AG04449 (cell line): ENCODE measurements around the gene TM4SF1.
A peak's percentile ranks its signal among the peaks of the same experiment; 100 is the strongest.

Experiments
- CTCF ChIA-PET: fragments of 350-600 bp; formaldehyde crosslinking; extraction: SDS; loops from one replicate; lab custom pipeline; 2021; ENCODE audit warnings: antibody characterized with exemption; lab: Yijun Ruan, JAX
- POLR2A ChIA-PET: fragments of 400-600, 350-600 bp; formaldehyde crosslinking; extraction: SDS; loops from one replicate; lab custom pipeline; 2020; ENCODE audit warnings: antibody characterized with exemption, inconsistent platforms; lab: Yijun Ruan, JAX
- DNase-seq: peaks from one replicate; pipeline ENCODE4 v3.0.0-alpha.2; 2010; ENCODE audit warnings: low read depth, low spot score
- H3K4me3 ChIP-seq: 2 replicates; pipeline ENCODE4 v1.5.1; 2011; ENCODE audit warnings: low read depth, mild to moderate bottlenecking, control low read depth, low read length
- TF ChIP-seq, protein P1 (sequence below): IDR thresholded peaks from one replicate; pipeline ENCODE4 v1.5.1; 2011; ENCODE audit warnings: mild to moderate bottlenecking, moderate library complexity, low read length, control low read depth, inconsistent platforms; ENCODE audit not compliant: insufficient read depth; ENCODE audit errors: missing control alignments

Gene TM4SF1

DNA sequence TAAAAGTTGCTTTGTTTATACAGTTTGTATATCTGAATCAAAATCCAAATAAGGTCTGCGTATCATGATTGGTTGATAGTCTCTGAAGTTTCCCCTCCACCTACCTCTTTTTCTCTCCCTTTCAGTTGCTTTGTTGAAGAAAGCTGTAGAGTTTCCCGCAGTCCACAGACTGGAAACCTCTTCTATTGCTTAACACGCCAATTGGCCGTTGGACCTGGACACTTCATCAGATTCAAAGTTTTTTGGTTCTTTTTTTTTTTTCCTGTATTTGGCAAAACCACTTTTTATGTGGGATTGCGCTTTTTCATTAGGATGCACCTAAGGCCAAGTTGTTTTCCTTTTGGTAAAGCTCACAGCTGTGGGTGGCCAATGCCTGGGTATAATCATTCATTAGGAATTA lies 14.5 kb upstream of the TM4SF1 start:
- CTCF ChIA-PET: interaction anchor here (0.9 to 1.3 kb wide), 3 partner anchors 87 to 94 kb away, joined by 3 to 5 read pairs (median 4); no protein-coding TSS in a partner anchor

DNA sequence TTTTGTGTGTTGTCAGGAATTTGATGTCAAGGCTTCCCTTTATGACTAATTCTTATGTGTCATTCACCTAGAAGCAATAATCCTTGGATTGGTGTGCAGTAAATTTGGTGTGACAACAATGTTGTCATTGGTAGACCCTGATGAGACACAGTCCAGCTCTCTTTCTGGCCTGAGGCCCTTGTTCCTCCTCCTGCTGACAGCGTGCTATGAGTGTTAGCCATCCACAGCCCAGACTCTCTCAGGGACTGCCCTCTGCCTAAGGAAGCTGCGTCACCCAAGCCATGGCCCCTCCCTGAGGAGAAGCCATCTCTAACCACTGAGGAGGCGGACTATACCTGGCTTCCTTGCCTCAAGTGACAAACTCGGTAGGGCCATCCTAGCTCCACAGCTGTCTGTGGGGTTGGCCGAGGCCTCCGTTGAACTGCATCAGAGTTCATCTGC lies 13.3 kb upstream of the TM4SF1 start:
- TF ChIP-seq, protein P1, sequence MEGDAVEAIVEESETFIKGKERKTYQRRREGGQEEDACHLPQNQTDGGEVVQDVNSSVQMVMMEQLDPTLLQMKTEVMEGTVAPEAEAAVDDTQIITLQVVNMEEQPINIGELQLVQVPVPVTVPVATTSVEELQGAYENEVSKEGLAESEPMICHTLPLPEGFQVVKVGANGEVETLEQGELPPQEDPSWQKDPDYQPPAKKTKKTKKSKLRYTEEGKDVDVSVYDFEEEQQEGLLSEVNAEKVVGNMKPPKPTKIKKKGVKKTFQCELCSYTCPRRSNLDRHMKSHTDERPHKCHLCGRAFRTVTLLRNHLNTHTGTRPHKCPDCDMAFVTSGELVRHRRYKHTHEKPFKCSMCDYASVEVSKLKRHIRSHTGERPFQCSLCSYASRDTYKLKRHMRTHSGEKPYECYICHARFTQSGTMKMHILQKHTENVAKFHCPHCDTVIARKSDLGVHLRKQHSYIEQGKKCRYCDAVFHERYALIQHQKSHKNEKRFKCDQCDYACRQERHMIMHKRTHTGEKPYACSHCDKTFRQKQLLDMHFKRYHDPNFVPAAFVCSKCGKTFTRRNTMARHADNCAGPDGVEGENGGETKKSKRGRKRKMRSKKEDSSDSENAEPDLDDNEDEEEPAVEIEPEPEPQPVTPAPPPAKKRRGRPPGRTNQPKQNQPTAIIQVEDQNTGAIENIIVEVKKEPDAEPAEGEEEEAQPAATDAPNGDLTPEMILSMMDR: no peak
- ChIA-PET CTCF (interaction anchor here (0.9 to 1.8 kb wide), 8 partner anchors 9 to 270 kb away, joined by 3 to 6 read pairs (median 3); no protein-coding TSS in a partner anchor), POLR2A (no interaction called here)
- DNase-seq: no peak
- H3K4me3 ChIP-seq: no peak overlapping the region

More for the DNA sequence above, 14.5 kb upstream of the TM4SF1 start:
- no peak for DNase-seq
- no peak overlapping the region for H3K4me3 ChIP-seq
- POLR2A ChIA-PET: no interaction called here
- TF ChIP-seq, protein P1: no peak

DNA sequence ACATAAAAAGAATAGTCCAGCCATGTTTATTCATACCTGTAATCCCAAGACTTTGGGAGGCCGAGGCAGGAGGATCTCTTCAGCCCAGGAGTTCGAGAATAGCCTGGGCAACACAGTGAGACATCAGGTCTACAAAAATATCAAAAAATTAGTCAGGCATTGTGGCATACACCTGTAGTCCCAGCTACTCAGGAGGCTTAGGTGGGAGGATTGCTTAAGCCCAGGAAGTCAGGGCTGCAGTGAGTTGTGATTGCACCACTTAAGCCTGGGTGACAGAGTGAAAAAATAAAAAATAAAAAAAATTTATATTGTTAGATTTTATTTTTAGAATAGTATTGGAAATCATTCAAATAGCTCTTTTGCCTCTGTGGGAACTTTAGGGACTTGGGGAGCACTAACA lies 12.8 kb upstream of the TM4SF1 start:
- ChIA-PET CTCF (interaction anchor here (0.9 to 1.8 kb wide), 6 partner anchors 20 to 270 kb away, joined by 3 to 6 read pairs (median 4); no protein-coding TSS in a partner anchor), POLR2A (no interaction called here)
- H3K4me3 ChIP-seq: no peak overlapping the region
- no peak for DNase-seq
- TF ChIP-seq, protein P1: no peak

DNA sequence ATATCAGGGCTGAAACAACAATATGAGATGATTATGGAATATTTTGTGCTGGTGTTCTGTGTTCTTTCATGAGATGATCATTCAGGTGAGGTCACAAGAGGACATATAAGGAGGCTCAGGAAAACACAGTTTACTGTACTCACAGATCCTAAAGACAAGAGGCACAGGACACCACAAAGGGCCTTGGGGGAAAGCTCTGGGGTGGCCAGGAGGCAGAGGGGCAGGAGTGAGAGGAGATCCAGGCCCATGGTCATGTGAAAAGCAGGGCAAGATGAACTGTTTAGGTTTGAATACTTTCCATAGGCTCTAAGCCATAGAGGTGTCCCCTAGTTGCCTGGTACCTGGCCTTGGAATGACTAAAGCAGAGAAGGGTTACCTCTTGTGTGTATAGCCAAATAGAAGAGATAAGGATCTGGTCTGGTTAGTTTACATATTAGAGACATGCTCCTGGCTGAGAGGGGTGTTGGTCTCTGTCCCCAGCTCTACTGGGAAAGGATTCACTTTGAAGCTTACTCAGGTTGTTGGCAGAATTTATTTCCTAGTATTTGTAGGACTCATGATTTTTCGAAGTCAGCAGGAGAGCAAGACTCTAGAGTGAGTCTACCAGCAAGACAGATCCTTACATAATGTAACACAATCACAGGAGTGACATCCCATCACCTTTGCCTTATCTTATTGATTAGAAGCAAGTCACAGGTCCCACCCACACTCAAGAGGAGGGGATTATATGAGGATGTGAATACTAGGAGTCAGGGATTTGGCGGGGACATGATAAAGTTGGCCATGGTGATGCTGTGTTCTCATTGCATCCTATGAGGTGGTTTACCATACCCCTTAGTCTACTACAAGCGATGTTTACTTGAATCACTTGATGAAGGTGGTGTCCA lies 11.3 kb upstream of the TM4SF1 start:
- no peak for DNase-seq
- CTCF ChIA-PET: interaction anchor here (1.1 to 1.2 kb wide), 3 partner anchors 10 to 93 kb away, joined by 3 to 4 read pairs (median 3); no protein-coding TSS in a partner anchor
- POLR2A ChIA-PET: no interaction called here
- no peak overlapping the region for H3K4me3 ChIP-seq
- TF ChIP-seq, protein P1: no peak

DNA sequence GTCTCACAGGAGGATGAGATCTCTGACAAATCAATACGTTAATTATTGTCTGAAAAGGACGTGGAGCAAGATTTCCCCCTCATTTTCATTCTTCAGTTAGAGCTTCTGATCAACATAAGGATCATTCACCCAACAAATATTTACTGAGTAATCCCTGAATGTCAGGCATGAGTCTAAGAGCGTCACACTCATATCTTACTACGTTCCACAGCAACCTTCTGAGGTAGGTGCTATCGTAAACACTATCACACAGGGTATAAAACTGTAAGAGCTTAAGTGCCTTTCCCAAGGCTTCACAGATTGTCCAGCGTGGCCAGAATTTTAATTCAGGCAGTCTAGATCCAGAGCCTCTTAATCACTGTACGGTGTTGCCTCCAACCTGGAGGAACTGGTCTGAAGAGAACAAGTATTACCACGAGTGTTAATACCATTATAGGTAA lies 10.6 kb upstream of the TM4SF1 start:
- peak; percentile 96 for DNase-seq
- ChIA-PET CTCF (interaction anchor here (0.7 to 1.2 kb wide), 6 partner anchors 10 to 434 kb away, joined by 3 to 5 read pairs (median 3); no protein-coding TSS in a partner anchor), POLR2A (interaction anchor here (0.6 kb wide), 1 partner anchor 98 kb away, joined by 3 read pairs; no protein-coding TSS in a partner anchor)
- no peak overlapping the region for H3K4me3 ChIP-seq
- TF ChIP-seq, protein P1: no peak

DNA sequence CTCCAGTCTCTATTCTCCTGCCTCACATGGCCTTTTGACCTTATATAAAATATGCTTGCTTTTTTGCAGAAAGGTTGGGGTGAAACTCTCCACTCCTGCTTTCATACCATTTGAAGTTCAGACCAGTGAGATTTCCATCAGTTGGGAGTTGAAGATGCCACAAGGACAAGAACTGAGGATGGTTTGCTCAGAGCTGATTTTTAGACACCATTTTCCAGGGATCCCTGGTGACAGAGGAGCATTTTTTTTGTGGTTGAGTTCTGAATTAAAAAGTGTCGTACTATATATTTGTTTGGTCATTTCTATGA lies 8.8 kb upstream of the TM4SF1 start:
- no peak overlapping the region for H3K4me3 ChIP-seq
- TF ChIP-seq, protein P1: no peak
- DNase-seq: no peak
- ChIA-PET CTCF (no interaction called here), POLR2A (no interaction called here)
